Spleen (tissue), 11 donors: ENCODE results near the gene ACP6. TPM values are rescaled to one million over a fixed set of nuclear protein-coding genes. Genes with fewer than 3 reads are reported as not detected.
A peak's percentile ranks its signal among the peaks of the same experiment; 100 is the strongest.

Source experiments
- DNase-seq: peaks from one replicate; pipeline ENCODE4 v3.0.0-alpha.2; 2020
- H3K27ac ChIP-seq, 8 donors: fragments of 200-600 bp; sonication (generic) in 7 of 8; 1 replicate in 4 of 8; 2 replicates in 4 of 8; pipeline versions ENCODE4 v1.5.0 to v1.8.0; 2016 to 2021; ENCODE audit warnings: inconsistent platforms in 4 of 8, mild to moderate bottlenecking in 4 of 8, moderate library complexity in 1 of 8
- H3K27me3 ChIP-seq, 7 donors: fragments of 200-600 bp; sonication (generic) in 6 of 7; replicated peaks in 1 of 7; 1 replicate in 4 of 7; 2 replicates in 3 of 7; pipeline versions ENCODE4 v1.5.0 to v1.8.0; 2016 to 2021; ENCODE audit warnings: inconsistent platforms in 3 of 7, mild to moderate bottlenecking in 1 of 7
- H3K36me3 ChIP-seq, 6 donors: fragments of 200-600 bp; sonication (generic) in 5 of 6; 1 replicate in 4 of 6; 2 replicates in 2 of 6; pipeline versions ENCODE4 v1.5.0 to v1.8.0; 2016 to 2021; ENCODE audit warnings: inconsistent platforms in 2 of 6
- H3K4me1 ChIP-seq, 6 donors: fragments of 200-600 bp; sonication (generic) in 5 of 6; 1 replicate in 3 of 6; 2 replicates in 3 of 6; pipeline versions ENCODE4 v1.5.0 to v1.8.0; 2016 to 2021; ENCODE audit warnings: inconsistent platforms in 3 of 6
- H3K4me3 ChIP-seq, 8 donors: fragments of 200-600 bp; sonication (generic) in 7 of 8; 1 replicate in 4 of 8; 2 replicates in 4 of 8; pipeline versions ENCODE4 v1.5.0 to v1.8.0; 2016 to 2021; ENCODE audit warnings: inconsistent platforms in 4 of 8, mild to moderate bottlenecking in 4 of 8, moderate library complexity in 2 of 8
- H3K9me3 ChIP-seq, 8 donors: fragments of 200-600 bp; sonication (generic) in 7 of 8; 1 replicate in 4 of 8; 2 replicates in 4 of 8; pipeline versions ENCODE4 v1.5.0 to v1.8.0; 2016 to 2021; ENCODE audit warnings: inconsistent platforms in 4 of 8
- CTCF ChIP-seq, 11 experiments: fragments of 200-600 bp in 7 of 11; fragments of 450-650 bp in 4 of 11; sonication (generic) in 4 of 11; IDR thresholded peaks in 8 of 11; conservative IDR thresholded peaks in 3 of 11; 1 replicate in 7 of 11; 2 replicates in 4 of 11; pipeline versions ENCODE4 v1.4.0 to v1.8.0; 2016 to 2021; ENCODE audit warnings: antibody characterized with exemption in 11 of 11, inconsistent platforms in 4 of 11, mild to moderate bottlenecking in 1 of 11
- POLR2A ChIP-seq, 3 donors: fragments of 450-650 bp; IDR thresholded peaks; one replicate each; pipeline ENCODE4 v1.5.1; 2017; ENCODE audit warnings: antibody characterized with exemption in 3 of 3, mild to moderate bottlenecking in 1 of 3
- POLR2AphosphoS5 ChIP-seq, 3 donors: sonication (generic); formaldehyde crosslinking; IDR thresholded peaks; one replicate each; pipeline ENCODE4 v1.5.1; 2017; ENCODE audit warnings: antibody characterized with exemption in 3 of 3
- WGBS, 5 donors: extraction: QIAGEN DNeasy Blood & Tissue Kit in 3 of 5; methylation state at CpG; one replicate each; pipeline versions ENCODE4 v1.1.5 to v1.1.7; 2013 to 2018; 5-methylcytosine and 5-hydroxymethylcytosine counted together
- intact Hi-C: fragments of 100-400 bp; cut with DNase I; formaldehyde crosslinking; loops from one replicate; pipeline ENCODE4 v1.15.0; 2023; ENCODE audit warnings: low total_unique reads
- polyA plus RNA-seq, 3 donors: library from polyadenylated mRNA; stranded (reverse); fragments of 200-250 nt; gene quantifications; one replicate each; pipeline ENCODE4 v1.2.1, GENCODE V29; 2013
- total RNA-seq, 7 donors: library from RNA; depleted of rRNA in 3 of 7; stranded (reverse); fragments of >200 nt in 3 of 7; fragmentation: NEBNext Ultra II Directional in 4 of 7; extraction: Animal tissue kit (Norgen Biotek cat#: 25700) in 4 of 7; gene quantifications; one replicate each; pipeline versions ENCODE4 v1.1.0 to v1.2.1, GENCODE V29; 2016 to 2021
- donor health status: healthy with polysubstance abuse.
- donor health status: DM: no; HTN: no; CAD: no; lungs with moderate emphysema.
- donor health status: DM: no; HTN: no; CAD: no.
- donor health status: Bipolar disorder and iron deficiency.
- donor health status: healthy.
- donor health status: DM: no; HTN: no; CAD: no.
- donor health status: DM: yes; HTN: yes; CAD: no.

The ACP6 gene
- total and polyA plus RNA-seq, 10 donors = 7.1 to 18.8 (median 9.3) TPM

- H3K9me3 ChIP-seq = peaks cover 0 to 11% (median 0%) of the 10 kb centered on the region in 8 donors
- no peak overlapping the region for H3K4me3 ChIP-seq
- no peak for DNase-seq
- WGBS, 5 donors = 16 to 22% (median 16%) methylated on average over 4 of the region's 4 CpGs
- H3K4me1 ChIP-seq = peaks cover 0 to 8% (median 3%) of the 10 kb centered on the region in 6 donors
- H3K27me3 ChIP-seq = peaks cover 0 to 47% (median 0%) of the 10 kb centered on the region in 7 donors
- H3K36me3 ChIP-seq = no peaks in the 10 kb centered on the region
- intact Hi-C loops = no loop called here
- no peak overlapping the region for H3K27ac ChIP-seq
- TF ChIP-seq CTCF (IDR thresholded peaks at IDR 0.05 in 8 of 11, conservative IDR thresholded peaks at IDR 0.05 in 3 of 11) (no peak), POLR2A (IDR thresholded peaks at IDR 0.05) (no peak), POLR2AphosphoS5 (IDR thresholded peaks at IDR 0.05) (no peak)
These were observed 47.4 kb upstream of the ACP6 start for GRCh38 chr1:147717706-147718097.

- no peak for DNase-seq
- Histone ChIP-seq H3K4me1 (peaks cover 0 to 8% (median 3%) of the 10 kb centered on the region in 6 donors), H3K36me3 (no peaks in the 10 kb centered on the region), H3K9me3 (peaks cover 0 to 11% (median 0%) of the 10 kb centered on the region in 8 donors), H3K4me3 (no peak overlapping the region), H3K27me3 (peaks cover 0 to 51% (median 0%) of the 10 kb centered on the region in 7 donors), H3K27ac (peak overlapping the region in 1 of 8 donors; percentile 8)
- no peak for TF ChIP-seq CTCF (IDR thresholded peaks at IDR 0.05 in 8 of 11, conservative IDR thresholded peaks at IDR 0.05 in 3 of 11)
- TF ChIP-seq POLR2A (IDR thresholded peaks at IDR 0.05) = no peak
- TF ChIP-seq POLR2AphosphoS5 (IDR thresholded peaks at IDR 0.05) = no peak
- WGBS, 5 donors = 83 to 96% (median 88%) methylated on average over 6 of the region's 6 CpGs
- intact Hi-C loops = no loop called here
These were observed 46.9 kb upstream of the ACP6 start for GRCh38 chr1:147717051-147717705.

GRCh38 chr1:147712605-147713004 lies 42.3 kb upstream of the ACP6 start:
- H3K4me3 ChIP-seq = no peak overlapping the region
- peaks cover 0 to 38% (median 0%) of the 10 kb centered on the region in 7 donors for H3K27me3 ChIP-seq
- no peak overlapping the region for H3K27ac ChIP-seq
- peaks cover 0 to 3% (median under 1%) of the 10 kb centered on the region in 6 donors for H3K4me1 ChIP-seq
- no peak for DNase-seq
- no peaks in the 10 kb centered on the region for H3K9me3 ChIP-seq
- intact Hi-C loops = no loop called here
- no peaks in the 10 kb centered on the region for H3K36me3 ChIP-seq
- TF ChIP-seq POLR2AphosphoS5 (IDR thresholded peaks at IDR 0.05) = no peak
- no peak for TF ChIP-seq CTCF (IDR thresholded peaks at IDR 0.05 in 8 of 11, conservative IDR thresholded peaks at IDR 0.05 in 3 of 11)
- no peak for TF ChIP-seq POLR2A (IDR thresholded peaks at IDR 0.05)

- no peak overlapping the region for H3K27ac ChIP-seq
- intact Hi-C loops = no loop called here
- H3K4me1 ChIP-seq = peaks cover 0 to 3% (median 0%) of the 10 kb centered on the region in 6 donors
- DNase-seq = no peak
- peaks cover 0 to 4% (median 0%) of the 10 kb centered on the region in 8 donors for H3K9me3 ChIP-seq
- peak; percentile 36 to 91 (median 72) for TF ChIP-seq CTCF (IDR thresholded peaks at IDR 0.05 in 8 of 11, conservative IDR thresholded peaks at IDR 0.05 in 3 of 11)
- TF ChIP-seq POLR2AphosphoS5 (IDR thresholded peaks at IDR 0.05) = no peak
- no peak for TF ChIP-seq POLR2A (IDR thresholded peaks at IDR 0.05)
- H3K36me3 ChIP-seq = no peaks in the 10 kb centered on the region
- WGBS, 5 donors = 62 to 69% (median 64%) methylated on average over 10 of the region's 10 CpGs
- no peak overlapping the region for H3K4me3 ChIP-seq
- peaks cover 0 to under 1% (median 0%) of the 10 kb centered on the region in 7 donors for H3K27me3 ChIP-seq
These were observed 30.0 kb upstream of the ACP6 start for GRCh38 chr1:147700042-147701006.
